Measurements from ENCODE around the gene KRTAP9-8.
"Not testable (repeated sequence)": the region's sequence is repeated elsewhere in the genome, so short reads cannot be mapped to it uniquely, and the experiment has no call there.

The KRTAP9-8 gene

GRCh38 chr17:41251261-41251660 lies 13.5 kb downstream of the KRTAP9-8 start:
- intact Hi-C loops (cut with DNase I), result no loop called here
- no peak for DNase-seq

GRCh38 chr17:41254861-41255260 lies 17.1 kb downstream of the KRTAP9-8 start:
- intact Hi-C loops (cut with DNase I), result no loop called here
- DNase-seq, result no peak

GRCh38 chr17:41255381-41256290 lies 17.8 kb downstream of the KRTAP9-8 start, which contains the start of gene KRTAP9-9:
Gene KRTAP9-9 (plus strand): TSS chr17:41255384.
- DNase-seq; intact Hi-C loops (cut with DNase I): not testable (repeated sequence)

DNA sequence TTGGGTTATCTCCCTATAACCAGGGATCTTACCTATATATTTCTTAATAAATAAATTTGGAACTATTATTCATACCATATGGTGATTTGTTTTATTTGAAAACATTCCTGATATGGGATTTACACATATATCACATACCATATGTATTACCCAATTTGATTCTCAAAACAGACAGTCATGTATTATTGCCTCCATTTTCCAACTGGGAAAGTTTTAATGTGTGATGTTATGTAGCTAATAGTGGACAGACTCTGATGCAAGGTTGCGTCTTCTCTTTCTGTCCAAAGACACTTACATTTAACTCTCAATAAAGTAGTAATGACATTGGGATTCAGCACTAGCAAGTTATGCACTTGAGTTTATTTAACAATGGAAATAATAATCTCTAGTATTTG lies 18.5 kb downstream of the KRTAP9-8 start:
- DNase-seq, result no peak
- intact Hi-C loops (cut with DNase I), result no loop called here

DNA sequence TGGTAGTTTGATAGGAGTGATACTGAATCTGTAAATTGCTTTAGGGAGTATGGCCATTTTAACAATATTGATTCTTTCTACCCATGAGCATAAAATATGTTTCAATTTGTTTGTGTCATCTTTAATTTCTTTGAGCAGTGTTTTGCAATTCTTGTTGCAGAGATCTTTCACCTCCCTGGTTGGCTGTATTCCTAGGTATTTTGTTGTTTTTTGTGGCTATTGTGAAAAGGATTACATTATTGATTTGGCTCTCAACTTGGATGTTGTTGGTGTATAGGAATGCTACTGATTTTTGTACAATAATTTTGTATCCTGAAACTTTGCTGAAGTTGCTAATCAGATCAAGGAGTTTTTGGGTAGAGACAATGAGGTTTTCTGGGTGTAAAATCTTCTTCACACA lies 20.6 kb downstream of the KRTAP9-8 start:
- DNase-seq, result no peak
- intact Hi-C loops (cut with DNase I), result no loop called here

- intact Hi-C loops (cut with DNase I), result no loop called here
- DNase-seq, result no peak
These were observed 25.4 kb downstream of the KRTAP9-8 start for GRCh38 chr17:41263212-41263611.

- intact Hi-C loops (cut with DNase I), result no loop called here
- DNase-seq, result no peak
These were observed 26.8 kb downstream of the KRTAP9-8 start for GRCh38 chr17:41264599-41264998.

DNA sequence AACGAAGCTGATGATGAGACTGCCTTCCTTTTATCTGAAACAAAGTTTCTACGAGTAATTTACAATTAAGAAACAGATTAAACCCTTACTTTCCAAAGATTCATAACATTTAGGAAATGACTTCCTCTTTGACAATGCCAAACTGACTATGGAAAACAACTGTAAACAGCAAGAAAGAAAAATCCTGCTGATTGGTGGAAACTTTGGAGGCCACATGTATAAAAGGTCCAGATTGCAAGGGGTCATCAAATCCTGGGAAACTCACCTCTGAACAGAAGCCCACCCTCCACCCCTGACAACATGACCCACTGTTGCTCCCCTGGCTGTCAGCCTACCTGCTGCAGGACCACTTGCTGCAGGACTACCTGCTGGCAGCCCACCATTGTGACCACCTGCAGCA lies 27.3 kb downstream of the KRTAP9-8 start, which contains the start of gene KRTAP9-6:
Gene KRTAP9-6, plus strand, starts transcription at position 301 of the 400 bp plus-strand sequence. Its CDS starts 0 bp downstream, at position 301.
- DNase-seq, result no peak
- intact Hi-C loops (cut with DNase I), result no loop called here

DNA sequence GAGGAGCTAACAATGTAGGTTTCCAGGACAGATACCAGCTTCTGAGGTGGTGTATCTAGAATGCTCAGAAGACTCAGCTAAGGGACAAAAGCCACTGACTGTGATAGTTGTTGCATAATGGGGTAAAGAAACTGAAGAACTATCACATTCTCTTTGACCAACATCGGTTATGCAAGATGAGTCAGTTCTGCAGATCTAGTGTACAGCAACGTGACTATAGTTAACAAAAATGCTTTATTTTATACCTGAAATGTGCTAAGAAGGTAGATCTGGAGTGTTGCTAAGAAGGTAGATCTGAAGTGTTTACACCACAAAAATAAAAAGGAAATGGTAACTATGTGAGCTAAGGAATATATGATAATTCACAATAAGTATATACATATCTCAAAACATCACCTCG lies 29.9 kb downstream of the KRTAP9-8 start:
- intact Hi-C loops (cut with DNase I), result no loop called here
- DNase-seq, result no peak

- intact Hi-C loops (cut with DNase I), result not testable (repeated sequence)
These were observed 33.5 kb downstream of the KRTAP9-8 start for GRCh38 chr17:41271323-41271722.

DNA sequence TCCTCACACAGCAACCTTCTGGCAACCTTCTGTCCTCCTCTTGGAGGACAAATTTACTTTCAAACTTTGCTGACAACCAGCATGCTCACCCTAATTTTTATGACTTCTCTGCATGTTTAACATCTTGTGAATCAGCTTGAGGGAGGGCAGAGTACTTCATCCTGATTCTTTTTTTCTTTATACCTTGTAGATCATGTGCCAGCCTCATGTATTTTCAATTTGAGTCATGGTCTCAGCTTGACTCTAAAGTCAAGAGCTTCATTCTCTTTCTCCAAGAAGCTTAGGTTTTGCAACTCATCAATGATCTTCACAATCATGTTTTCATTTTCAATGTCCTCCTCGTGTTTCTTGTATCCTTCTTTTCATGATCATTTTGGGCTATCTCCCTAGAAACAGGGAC lies 34.1 kb downstream of the KRTAP9-8 start:
- no peak for DNase-seq
- intact Hi-C loops (cut with DNase I), result no loop called here

More at GRCh38 chr17:41271323-41271722, 33.5 kb downstream of the KRTAP9-8 start:
- DNase-seq, result not testable (repeated sequence)

- DNase-seq; intact Hi-C loops (cut with DNase I): not testable (repeated sequence)
These were observed 37.9 kb downstream of the KRTAP9-8 start, which contains the start of gene KRTAP9-7 for GRCh38 chr17:41275648-41276190. Gene KRTAP9-7 (plus strand): TSS chr17:41275698. CDS start chr17:41275698, 0 bp downstream.

- no peak for DNase-seq
- intact Hi-C loops (cut with DNase I), result no loop called here
These were observed 40.6 kb downstream of the KRTAP9-8 start for GRCh38 chr17:41278176-41278955.

DNA sequence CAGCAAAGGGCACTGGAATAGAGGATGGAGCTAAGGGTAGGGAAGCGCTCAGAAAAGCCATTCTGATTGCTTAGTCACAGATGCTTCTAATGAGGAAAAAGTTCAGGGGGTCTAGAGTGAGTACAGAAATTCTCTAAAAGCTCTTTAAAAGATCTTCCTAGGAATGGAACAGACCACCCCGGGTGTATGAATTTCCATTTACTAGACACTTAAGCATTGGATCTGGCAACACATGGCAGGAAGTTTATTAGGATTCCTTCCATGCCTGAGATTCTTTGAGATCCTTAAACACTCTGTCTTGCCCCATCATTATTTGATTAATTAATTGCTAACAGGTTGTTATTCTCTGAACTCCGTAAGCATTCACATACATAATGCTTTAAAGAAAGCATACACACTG lies 46.2 kb downstream of the KRTAP9-8 start:
- intact Hi-C loops (cut with DNase I), result no loop called here
- DNase-seq, result no peak

GRCh38 chr17:41284546-41284945 lies 46.7 kb downstream of the KRTAP9-8 start:
- no peak for DNase-seq
- intact Hi-C loops (cut with DNase I), result no loop called here

- intact Hi-C loops (cut with DNase I), result no loop called here
- no peak for DNase-seq
These were observed 49.3 kb downstream of the KRTAP9-8 start for GRCh38 chr17:41287050-41287449.
